NCI-H146 treated with DMSO at 0.1 percent for 48 hours (cell line): Measurements from ENCODE around the gene USP21.
A peak's percentile ranks its signal among the peaks of the same experiment; 100 is the strongest.

Experiments
- DNase-seq: peaks from one replicate; lab custom pipeline; 2025; ENCODE audit not compliant: unreplicated experiment; lab: John Stamatoyannopoulos, UW

Gene USP21

GRCh38 chr1:161190962-161191521 is 31.7 kb downstream of the USP21 start:
- DNase-seq, result peak; percentile 26

- no peak for DNase-seq
Measured at GRCh38 chr1:161191971-161192370, 32.7 kb downstream of the USP21 start.

- DNase-seq, result peak; percentile 61
Measured at GRCh38 chr1:161192476-161193465, 33.5 kb downstream of the USP21 start.

- DNase-seq, result no peak
Measured at GRCh38 chr1:161193561-161194235, 34.4 kb downstream of the USP21 start.

GRCh38 chr1:161195171-161195570 is 35.9 kb downstream of the USP21 start:
- no peak for DNase-seq

GRCh38 chr1:161196111-161196510 is 36.8 kb downstream of the USP21 start:
- no peak for DNase-seq

- DNase-seq, result no peak
Measured at GRCh38 chr1:161196521-161197451, 37.5 kb downstream of the USP21 start.

- no peak for DNase-seq
Measured at GRCh38 chr1:161197560-161198193, 38.4 kb downstream of the USP21 start.

GRCh38 chr1:161198194-161198896 is 39.0 kb downstream of the USP21 start:
- DNase-seq, result no peak

GRCh38 chr1:161198897-161199431 is 39.7 kb downstream of the USP21 start, which contains the start of gene ADAMTS4:
Gene ADAMTS4, minus strand, starts transcription at chr1:161199054. Its CDS starts 427 bp downstream, at chr1:161198627.
- DNase-seq, result no peak

GRCh38 chr1:161199506-161200139 is 40.3 kb downstream of the USP21 start:
- no peak for DNase-seq

- DNase-seq, result no peak
Measured at GRCh38 chr1:161200421-161200991, 41.2 kb downstream of the USP21 start.

GRCh38 chr1:161200992-161201835 is 41.9 kb downstream of the USP21 start:
- DNase-seq, result no peak

GRCh38 chr1:161201836-161202712 is 42.8 kb downstream of the USP21 start, which contains the start of gene NDUFS2:
Gene NDUFS2, plus strand, starts transcription at chr1:161202367. Its CDS starts 19 bp downstream, at chr1:161202386.
- DNase-seq, result peak; percentile 95

- no peak for DNase-seq
Measured at GRCh38 chr1:161206411-161207140, 47.3 kb downstream of the USP21 start.

GRCh38 chr1:161207173-161207572 is 47.9 kb downstream of the USP21 start:
- no peak for DNase-seq
